HG03354 (cell line): ENCODE results near the gene CEP55.
A peak's percentile ranks its signal among the peaks of the same experiment; 100 is the strongest.

Experiments
- ATAC-seq: cut with Tn5 transposase; IDR thresholded peaks from one replicate; pipeline ENCODE4 v1.9.1; 2021; ENCODE audit warnings: mild to moderate bottlenecking; ENCODE audit not compliant: unreplicated experiment, poor library complexity, severe bottlenecking

The CEP55 gene

DNA sequence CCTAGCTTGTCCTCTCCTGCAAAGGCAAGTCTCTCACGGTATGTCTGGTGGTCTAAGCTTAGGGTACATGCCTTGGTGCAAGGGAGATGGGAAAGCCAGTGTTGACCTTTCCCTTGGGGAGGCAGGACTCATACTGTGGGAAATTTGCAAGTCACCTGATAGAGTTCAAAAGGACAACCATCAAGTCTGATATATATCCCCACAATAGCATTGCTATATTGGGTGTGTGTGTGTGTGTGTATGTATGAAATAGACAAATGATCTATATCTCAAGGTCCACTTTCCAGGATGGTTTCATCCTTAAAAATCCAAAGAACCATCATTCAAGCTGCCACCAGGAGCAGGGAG lies 57.9 kb downstream of the CEP55 start:
- ATAC-seq = no peak

DNA sequence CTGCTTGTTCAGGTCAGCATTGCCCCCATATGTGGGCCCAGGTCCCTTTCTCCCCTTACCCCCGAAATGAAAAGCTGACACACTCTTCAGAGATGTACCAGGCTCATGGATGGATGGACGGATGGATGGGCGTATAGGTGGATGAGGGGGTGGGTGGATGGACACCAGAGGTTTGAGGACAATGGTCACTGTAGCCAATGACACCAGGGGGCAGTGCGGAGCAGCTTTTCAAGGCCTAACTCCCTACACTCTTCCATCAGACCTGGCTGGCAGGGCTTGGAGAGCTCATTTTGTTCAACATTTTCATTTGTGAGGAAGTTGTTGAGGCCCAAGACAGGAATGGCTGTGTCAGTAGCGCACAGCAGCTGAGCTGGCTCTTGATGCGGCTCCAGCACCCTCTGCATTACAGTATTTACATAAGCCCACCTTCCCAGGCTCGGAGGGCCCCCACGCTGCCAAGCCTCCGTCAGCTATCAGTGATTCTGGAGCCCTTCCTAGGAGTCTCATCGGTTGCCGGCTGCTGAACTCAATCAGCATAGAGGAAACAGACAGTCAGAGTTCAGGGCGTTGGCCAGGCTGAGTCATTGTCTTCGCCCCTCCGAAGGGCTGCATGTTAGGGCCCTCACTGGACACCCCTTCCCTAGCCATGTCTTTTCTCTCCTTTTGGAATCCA lies 58.5 kb downstream of the CEP55 start:
- ATAC-seq = peak; percentile 72

DNA sequence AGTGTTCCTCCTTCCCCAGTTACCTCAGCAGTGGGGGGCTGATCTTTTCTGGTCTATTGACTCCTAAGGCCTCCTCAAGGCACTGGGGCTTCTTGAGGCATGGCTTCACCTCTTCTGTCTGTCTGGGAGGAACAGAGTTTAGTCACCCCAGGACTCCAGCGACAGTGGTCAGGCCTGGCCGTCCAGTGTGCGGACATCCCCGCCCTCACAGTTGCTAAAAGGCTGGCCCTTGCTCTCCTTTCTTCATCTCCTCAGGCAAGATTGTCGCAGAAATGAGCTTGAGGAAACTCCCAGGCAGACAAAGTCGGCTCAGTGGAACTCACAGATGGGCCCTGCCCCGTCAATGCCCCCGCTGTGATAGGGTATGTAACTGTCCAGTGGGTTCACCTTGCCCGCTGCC lies 63.1 kb downstream of the CEP55 start:
- ATAC-seq = no peak

DNA sequence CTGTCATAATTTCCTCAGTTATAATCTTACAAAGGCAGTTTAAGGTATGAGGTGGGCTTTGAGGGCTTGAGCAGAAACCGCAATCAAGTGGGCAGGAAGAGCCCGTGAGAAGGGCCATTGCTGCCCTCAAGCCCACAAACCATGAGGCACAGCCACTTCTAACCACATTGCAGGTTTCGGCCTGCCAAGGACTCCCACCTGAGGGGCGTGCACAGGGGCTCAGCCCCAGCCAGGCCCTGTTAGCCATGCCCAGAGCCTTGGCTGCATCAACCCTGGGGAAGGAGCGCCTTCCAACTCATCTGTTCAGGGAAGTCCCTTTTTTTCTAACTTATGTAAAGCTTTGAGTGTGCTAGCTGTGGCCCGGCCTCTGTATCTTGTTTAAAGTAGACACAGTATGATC lies 64.1 kb downstream of the CEP55 start:
- no peak for ATAC-seq

DNA sequence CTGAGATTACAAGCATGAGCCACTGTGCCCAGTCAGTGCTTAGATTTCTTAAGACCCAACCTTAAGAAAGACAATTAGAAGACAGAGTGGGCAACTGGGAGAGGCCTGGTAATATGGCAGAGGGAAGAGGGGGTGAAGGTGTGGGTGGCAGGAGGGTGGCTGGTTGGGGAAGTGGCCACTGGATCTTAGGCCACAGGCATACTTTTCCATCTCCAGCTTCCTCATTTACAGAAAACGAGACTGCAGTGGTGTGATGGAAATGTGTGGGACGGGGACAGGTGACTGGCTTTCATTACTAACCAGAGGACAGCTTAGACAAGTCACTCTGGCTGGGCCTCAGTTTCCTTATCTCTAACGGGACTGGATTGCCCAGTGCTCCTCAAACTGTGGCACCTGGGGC lies 69.0 kb downstream of the CEP55 start:
- no peak for ATAC-seq

DNA sequence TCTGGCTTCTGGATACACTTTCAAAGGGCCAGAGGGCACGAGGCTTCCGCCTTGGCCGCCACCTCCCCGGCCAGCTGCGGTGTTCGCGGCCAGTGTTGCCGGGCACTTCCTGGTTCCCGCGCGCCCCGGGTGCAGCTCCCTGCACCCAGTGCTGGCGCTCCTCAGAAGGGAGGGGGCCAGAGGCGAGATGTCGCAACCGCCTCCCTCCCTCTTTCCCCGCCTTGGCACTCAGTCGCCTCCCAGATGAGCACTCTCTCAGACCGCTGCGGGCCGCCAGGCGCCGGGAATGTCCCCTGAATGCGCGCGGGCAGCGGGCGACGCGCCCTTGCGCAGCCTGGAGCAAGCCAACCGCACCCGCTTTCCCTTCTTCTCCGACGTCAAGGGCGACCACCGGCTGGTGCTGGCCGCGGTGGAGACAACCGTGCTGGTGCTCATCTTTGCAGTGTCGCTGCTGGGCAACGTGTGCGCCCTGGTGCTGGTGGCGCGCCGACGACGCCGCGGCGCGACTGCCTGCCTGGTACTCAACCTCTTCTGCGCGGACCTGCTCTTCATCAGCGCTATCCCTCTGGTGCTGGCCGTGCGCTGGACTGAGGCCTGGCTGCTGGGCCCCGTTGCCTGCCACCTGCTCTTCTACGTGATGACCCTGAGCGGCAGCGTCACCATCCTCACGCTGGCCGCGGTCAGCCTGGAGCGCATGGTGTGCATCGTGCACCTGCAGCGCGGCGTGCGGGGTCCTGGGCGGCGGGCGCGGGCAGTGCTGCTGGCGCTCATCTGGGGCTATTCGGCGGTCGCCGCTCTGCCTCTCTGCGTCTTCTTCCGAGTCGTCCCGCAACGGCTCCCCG lies 70.2 kb downstream of the CEP55 start, which contains the start of gene FFAR4:
TSS of gene FFAR4 (plus strand) at position 231 of the 842 bp plus-strand sequence. CDS start at position 287, 56 bp downstream.
- ATAC-seq = no peak

DNA sequence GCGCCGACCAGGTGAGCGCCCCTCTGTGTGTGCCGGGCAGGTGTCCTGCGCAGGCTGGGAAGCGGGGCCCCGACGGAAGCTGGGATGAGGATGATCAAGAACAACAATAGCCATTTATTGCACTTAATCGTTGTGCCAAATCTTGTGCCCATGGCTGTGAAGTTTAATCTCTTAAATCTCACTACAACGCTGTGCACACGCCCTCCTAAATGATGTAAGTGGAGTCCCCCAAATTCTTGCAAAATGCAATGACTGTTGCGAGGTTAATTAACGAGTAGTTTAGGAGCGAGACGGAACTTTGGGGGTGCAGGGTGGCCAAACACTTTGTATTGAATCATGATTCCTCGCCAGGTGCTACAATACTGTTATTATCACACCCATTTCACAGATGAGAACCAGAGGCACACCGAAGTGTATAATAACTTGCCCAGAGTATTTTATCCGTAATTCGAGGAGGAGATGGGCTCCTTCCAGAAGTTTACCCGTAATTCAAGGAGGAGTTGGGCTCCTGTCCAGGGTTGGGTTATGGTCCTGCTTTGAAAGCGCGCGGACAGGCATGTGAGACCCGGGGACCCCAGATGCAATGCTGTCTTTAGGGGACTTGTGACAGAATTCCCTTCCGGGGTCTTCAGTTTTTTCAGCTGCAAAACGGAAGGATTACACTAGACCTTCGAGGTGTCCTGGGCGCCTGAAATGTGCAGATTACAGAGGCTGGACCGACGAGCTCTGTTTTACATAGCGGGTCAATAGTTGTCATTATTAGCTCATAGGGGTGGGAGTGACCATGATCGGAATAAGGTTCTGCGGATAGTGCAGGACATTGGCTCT lies 71.1 kb downstream of the CEP55 start:
- ATAC-seq = no peak

DNA sequence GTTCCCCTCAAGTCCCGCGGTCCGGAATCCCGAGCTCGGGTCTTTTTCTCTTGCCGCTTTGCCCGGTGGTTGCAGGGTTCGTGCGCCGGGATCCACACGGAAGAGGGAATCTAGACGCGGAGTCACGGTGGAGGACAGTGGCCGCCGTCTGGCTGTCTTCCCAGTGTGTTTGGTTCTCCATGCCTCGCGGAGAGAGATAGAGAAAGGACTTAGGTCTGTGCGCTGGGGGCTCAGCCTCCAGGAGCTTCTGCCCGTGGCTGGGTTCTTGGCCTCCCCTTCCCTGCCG lies 71.6 kb downstream of the CEP55 start:
- ATAC-seq = no peak

DNA sequence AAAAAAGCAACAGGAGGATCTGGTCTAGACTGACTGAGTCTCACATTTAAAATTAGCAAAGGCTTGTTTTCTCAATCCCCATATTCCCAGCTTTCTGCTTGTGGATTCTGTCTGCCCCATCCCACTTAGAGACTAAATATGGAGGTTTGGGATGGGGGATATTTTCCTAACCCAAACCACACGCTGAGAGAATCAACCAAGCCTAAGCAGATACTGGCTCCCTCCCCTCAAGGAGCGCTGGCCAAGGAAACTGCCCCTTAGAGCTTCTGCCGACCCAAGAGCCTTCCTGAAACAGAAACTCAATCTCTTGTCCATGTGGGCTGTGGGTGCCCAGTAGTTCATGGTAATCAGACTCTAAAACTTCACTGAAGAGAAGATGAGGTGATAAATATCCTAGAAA lies 74.0 kb downstream of the CEP55 start:
- no peak for ATAC-seq

DNA sequence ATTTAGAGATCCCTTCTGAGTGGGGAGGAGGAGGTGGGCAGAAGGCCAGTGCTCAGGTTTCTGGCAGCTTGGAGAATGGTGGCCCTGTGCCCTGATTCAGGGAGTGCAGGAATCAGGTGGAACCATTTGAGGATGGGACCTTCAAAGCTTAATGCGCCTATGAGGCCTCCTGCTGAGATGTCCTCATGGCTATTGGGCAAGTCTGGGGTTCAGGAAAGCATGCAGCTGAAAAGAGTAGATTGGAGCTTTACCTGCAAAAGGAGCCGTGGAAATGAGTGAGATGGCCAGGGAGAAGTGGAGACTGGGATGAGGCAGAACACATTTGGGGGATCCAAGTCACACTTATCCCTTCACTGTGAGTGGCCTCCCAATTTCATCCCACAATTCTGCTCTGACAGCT lies 76.2 kb downstream of the CEP55 start:
- ATAC-seq = no peak

DNA sequence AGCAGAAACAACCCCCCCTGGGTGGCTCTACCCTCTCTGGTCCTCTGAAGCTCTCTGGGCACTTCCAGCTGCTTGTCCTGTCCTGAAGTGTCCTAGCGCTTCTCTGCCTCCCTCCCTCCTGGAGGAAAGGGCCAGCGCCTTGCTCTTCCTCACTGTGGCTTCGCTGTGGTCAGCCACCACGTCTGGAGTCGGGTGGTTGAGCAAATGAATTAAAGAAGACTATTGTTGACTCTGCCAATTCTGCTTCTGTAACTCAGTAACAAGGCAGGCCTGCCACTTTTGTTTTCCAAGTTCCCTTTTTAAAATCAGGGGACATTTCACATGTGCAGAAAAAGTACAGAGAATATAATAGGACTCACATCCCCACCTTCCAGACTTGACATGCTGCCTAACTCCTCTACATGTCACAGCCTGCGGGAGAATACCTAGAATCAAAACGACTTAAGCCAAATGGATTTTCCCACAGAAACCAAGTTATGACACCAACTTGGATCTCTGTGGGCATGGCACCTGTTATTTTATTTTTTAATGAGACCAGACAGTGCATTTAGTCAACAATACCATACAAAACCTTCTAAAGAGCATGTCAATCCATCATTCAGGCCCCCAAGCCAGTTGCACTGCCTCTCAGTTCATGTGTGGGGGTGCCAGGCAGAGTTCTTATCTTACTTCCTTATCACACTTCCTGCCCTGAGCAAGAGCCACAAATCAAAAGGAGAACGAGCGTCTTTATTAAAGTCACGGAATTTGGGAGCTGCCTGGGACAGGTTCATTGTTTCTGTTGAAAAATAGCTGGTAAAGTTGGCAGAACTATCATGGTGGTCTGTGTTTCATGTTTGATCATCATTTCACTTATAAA lies 76.9 kb downstream of the CEP55 start:
- no peak for ATAC-seq

DNA sequence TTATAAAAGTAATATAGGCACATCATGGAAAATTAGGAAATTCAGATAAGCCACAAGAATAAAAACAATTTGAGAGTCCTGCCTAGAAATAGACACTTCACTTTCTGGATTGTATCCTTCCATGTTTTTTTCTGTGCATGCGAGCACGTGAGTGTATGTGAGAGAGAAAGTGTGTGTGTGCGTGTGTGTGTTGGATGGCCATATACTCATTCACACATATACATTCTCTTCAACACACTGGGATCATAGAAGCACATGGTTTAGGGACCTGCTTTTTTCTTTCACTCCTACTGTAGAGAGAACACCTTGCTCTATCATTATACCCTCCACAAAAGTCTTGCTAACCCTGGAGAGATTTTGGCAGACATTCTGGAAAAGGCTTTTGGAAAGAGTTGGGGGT lies 77.5 kb downstream of the CEP55 start:
- no peak for ATAC-seq

DNA sequence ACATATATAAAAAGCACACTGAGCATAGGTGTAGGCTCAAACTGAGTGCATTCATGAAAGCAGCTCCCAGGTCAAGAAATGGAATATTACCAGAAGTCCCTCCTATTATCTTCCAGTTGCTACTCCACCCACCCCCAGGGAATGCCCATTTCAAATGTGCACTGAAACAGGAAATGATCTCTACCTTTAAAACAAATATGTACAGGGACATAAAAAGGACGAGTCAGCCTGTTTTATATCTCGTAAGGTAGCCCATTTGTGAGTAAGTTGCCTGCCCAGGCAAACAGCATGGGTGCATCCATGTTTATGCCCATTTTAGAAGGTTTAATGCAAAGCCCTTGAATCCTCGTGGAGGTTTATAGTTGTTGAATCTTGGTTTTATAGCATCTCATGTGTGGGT lies 80.5 kb downstream of the CEP55 start:
- no peak for ATAC-seq

DNA sequence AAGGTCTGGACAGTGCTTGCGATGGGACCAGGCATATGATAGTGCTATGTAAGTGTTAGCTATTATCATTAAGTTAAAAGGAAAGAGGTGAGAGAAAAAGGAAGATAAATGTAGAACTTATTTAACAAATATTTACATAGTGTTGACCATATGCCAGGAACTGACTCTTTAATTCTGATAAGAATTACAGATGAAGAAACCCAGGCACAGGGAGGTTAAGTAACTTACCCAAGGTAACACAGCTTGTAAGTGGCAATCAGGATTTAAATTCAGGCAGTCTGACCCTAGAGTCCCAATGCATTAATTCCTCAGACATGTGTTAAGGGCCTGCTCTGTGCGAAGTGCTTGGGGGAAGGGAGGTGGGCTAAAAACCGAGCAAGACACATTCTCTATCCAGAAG lies 81.2 kb downstream of the CEP55 start:
- ATAC-seq = no peak
